ENCODE measurements around the gene SLC41A1. TPM values are rescaled to one million over a fixed set of nuclear protein-coding genes. Genes with fewer than 3 reads are reported as not detected.

SLC41A1 gene
- total RNA-seq, 1 experiment from 2014 or later, result 16.1 TPM

- Histone ChIP-seq H3K27me3 (replicated peaks; ENCODE audit: insufficient read depth, low read depth, low read length, poor library complexity) (no peaks in the 10 kb centered on the region), H3K36me3 (ENCODE audit: insufficient read depth, low read length, poor library complexity, severe bottlenecking) (peaks cover 48% of the 10 kb centered on the region), H3K4me3 (ENCODE audit: low read depth, low read length, poor library complexity, severe bottlenecking) (no peak overlapping the region), H3K27ac (ENCODE audit: low read depth, low read length, poor library complexity, severe bottlenecking) (no peak overlapping the region), H3K4me1 (ENCODE audit: insufficient read depth, low read length, poor library complexity, severe bottlenecking) (peaks cover 44% of the 10 kb centered on the region), H3K9me3 (ENCODE audit: low read depth, low read length, poor library complexity, severe bottlenecking) (no peaks in the 10 kb centered on the region)
- TF ChIP-seq CTCF (conservative IDR thresholded peaks at IDR 0.05; ENCODE audit: low read depth, low read length) (no peak), EZH2 (IDR thresholded peaks at IDR 0.05; ENCODE audit: borderline replicate concordance, low read depth, low read length, poor library complexity, severe bottlenecking) (no peak)
- CTCF ChIA-PET, result no interaction called here
- POLR2A ChIA-PET (ENCODE audit: low non-redundant PET), result no interaction called here
- intact Hi-C loops (cut with micrococcal nuclease; ENCODE audit: unreplicated experiment), result no loop called here
- no TSS peak for BruUV-seq (replicated peaks)
- DNase-seq (ENCODE audit: low spot score), result no peak
These were observed 69.0 kb downstream of the SLC41A1 start for GRCh38 chr1:205743977-205744376.

GRCh38 chr1:205741681-205742080, 71.3 kb downstream of the SLC41A1 start:
- H3K27ac ChIP-seq (ENCODE audit: low read depth, low read length, poor library complexity, severe bottlenecking), result no peak overlapping the region
- no peak overlapping the region for H3K4me3 ChIP-seq (ENCODE audit: low read depth, low read length, poor library complexity, severe bottlenecking)
- intact Hi-C loops (cut with micrococcal nuclease; ENCODE audit: unreplicated experiment), result no loop called here
- ChIA-PET POLR2A (ENCODE audit: low non-redundant PET) (interaction anchor here (0.6 kb wide), 1 partner anchor 8 kb away, joined by 6 read pairs; no protein-coding TSS in a partner anchor), CTCF (interaction anchor here (0.6 kb wide), 1 partner anchor 8 kb away, joined by 4 read pairs; no protein-coding TSS in a partner anchor)
- BruUV-seq (replicated peaks), result no TSS peak
- H3K4me1 ChIP-seq (ENCODE audit: insufficient read depth, low read length, poor library complexity, severe bottlenecking), result peaks cover 30% of the 10 kb centered on the region
- H3K27me3 ChIP-seq (replicated peaks; ENCODE audit: insufficient read depth, low read depth, low read length, poor library complexity), result no peaks in the 10 kb centered on the region
- H3K36me3 ChIP-seq (ENCODE audit: insufficient read depth, low read length, poor library complexity, severe bottlenecking), result peaks cover 39% of the 10 kb centered on the region
- DNase-seq (ENCODE audit: low spot score), result no peak
- TF ChIP-seq CTCF (conservative IDR thresholded peaks at IDR 0.05; ENCODE audit: low read depth, low read length), result no peak
- H3K9me3 ChIP-seq (ENCODE audit: low read depth, low read length, poor library complexity, severe bottlenecking), result no peaks in the 10 kb centered on the region

- H3K36me3 ChIP-seq (ENCODE audit: insufficient read depth, low read length, poor library complexity, severe bottlenecking), result peaks cover 50% of the 10 kb centered on the region
- intact Hi-C loops (cut with micrococcal nuclease; ENCODE audit: unreplicated experiment), result no loop called here
- no TSS peak for BruUV-seq (replicated peaks)
- H3K4me1 ChIP-seq (ENCODE audit: insufficient read depth, low read length, poor library complexity, severe bottlenecking), result peaks cover 18% of the 10 kb centered on the region
- no peaks in the 10 kb centered on the region for H3K27me3 ChIP-seq (replicated peaks; ENCODE audit: insufficient read depth, low read depth, low read length, poor library complexity)
- ChIA-PET CTCF (no interaction called here), POLR2A (ENCODE audit: low non-redundant PET) (no interaction called here)
- no peaks in the 10 kb centered on the region for H3K9me3 ChIP-seq (ENCODE audit: low read depth, low read length, poor library complexity, severe bottlenecking)
- no peak overlapping the region for H3K27ac ChIP-seq (ENCODE audit: low read depth, low read length, poor library complexity, severe bottlenecking)
- TF ChIP-seq EZH2 (IDR thresholded peaks at IDR 0.05; ENCODE audit: borderline replicate concordance, low read depth, low read length, poor library complexity, severe bottlenecking), result no peak
- peak; percentile 24; the same call in 1 of the 2 replicates for TF ChIP-seq CTCF (conservative IDR thresholded peaks at IDR 0.05; ENCODE audit: low read depth, low read length)
- H3K4me3 ChIP-seq (ENCODE audit: low read depth, low read length, poor library complexity, severe bottlenecking), result no peak overlapping the region
- no peak for DNase-seq (ENCODE audit: low spot score)
These were observed 73.4 kb downstream of the SLC41A1 start for GRCh38 chr1:205739348-205740160.

Other genes starting within 250 kb of the SLC41A1 start
- gene ELK4, start 181.2 kb downstream of the SLC41A1 start, total RNA-seq (2021), result 35.4 and 38.2 TPM in 2 replicates
- gene SLC45A3, start 132.7 kb downstream of the SLC41A1 start, total RNA-seq (2021), result 8.5 and 11.0 TPM in 2 replicates
- 437 and 468 TPM in 2 replicates for gene NUCKS1, start 63.0 kb downstream of the SLC41A1 start, total RNA-seq (2021)
- gene RAB29, start 37.7 kb downstream of the SLC41A1 start, total RNA-seq (2021), result 7.9 and 9.5 TPM in 2 replicates
- gene PM20D1, start 36.9 kb upstream of the SLC41A1 start, total RNA-seq (2021), result not detected in 2 replicates
- not detected in 2 replicates for gene SLC26A9, start 130.3 kb upstream of the SLC41A1 start, total RNA-seq (2021)
- 0.11 and 0.31 TPM in 2 replicates for gene RAB7B, start 190.2 kb upstream of the SLC41A1 start, total RNA-seq (2021)
- 0.39 TPM in 1 of 2 replicates, not detected in the other for gene CTSE, start 210.7 kb upstream of the SLC41A1 start, total RNA-seq (2021)
- gene RHEX, start 240.0 kb upstream of the SLC41A1 start, total RNA-seq (2021), result not detected in 2 replicates

Data from A673 (cell line).